GM18519 (cell line): Measurements from ENCODE around the gene TSEN15.

Experiments used
- ATAC-seq: cut with Tn5 transposase; IDR thresholded peaks from one replicate; pipeline ENCODE4 v1.9.1; 2021; ENCODE audit warnings: mild to moderate bottlenecking, moderate library complexity; ENCODE audit not compliant: unreplicated experiment, low FRiP score

Gene TSEN15

DNA sequence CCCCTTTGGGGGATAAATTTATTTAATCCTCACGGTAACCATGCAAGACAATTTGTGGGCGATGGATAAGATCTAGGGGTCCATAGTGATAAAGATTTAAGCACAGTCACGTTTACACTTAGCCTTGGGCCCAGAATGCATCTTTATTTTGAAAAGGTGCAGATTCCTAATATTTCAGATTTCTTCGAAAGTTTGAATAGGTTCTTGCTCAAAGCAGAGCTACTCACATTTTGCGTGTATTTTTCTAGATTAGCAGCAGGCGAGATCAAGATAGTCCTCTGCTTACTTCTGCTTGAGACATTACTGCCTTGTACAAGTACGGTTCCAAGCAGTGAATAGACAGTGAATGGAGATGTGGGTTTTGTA is 647 bp downstream of the TSEN15 start:
- no peak for ATAC-seq

- ATAC-seq, result no peak
Measured at GRCh38 chr1:184052750-184053149, 1.2 kb downstream of the TSEN15 start.

GRCh38 chr1:184053881-184054280 is 2.4 kb downstream of the TSEN15 start:
- no peak for ATAC-seq

DNA sequence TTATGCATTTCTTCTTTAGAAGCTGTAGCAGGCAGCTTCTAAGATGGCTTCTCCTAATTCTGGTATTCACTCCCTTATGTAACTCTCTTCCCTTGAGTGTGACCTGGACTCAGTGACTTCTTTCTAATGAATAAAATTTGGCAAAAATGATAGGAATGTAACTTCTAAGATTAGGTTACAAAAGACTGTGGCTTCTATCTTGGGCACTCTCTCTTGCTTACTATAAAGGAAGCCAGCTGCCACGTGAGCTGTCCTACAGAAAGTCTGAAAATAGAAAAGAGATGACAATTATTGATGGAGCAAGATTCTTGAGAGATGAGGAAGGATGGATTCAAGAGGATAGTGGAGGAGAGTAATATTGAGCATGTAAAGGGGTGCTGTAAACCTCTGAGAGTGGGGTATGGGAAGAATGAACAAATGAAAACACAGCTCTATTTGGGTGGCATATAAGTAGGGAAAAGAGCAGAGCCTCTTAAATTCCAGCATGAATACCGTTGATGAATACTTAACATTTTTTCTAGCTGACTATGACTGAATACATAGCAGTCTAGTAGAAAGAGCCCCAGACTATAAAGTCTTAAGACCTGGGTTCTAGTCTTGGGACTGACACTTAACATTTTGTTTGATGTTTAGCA is 5.5 kb downstream of the TSEN15 start:
- no peak for ATAC-seq

DNA sequence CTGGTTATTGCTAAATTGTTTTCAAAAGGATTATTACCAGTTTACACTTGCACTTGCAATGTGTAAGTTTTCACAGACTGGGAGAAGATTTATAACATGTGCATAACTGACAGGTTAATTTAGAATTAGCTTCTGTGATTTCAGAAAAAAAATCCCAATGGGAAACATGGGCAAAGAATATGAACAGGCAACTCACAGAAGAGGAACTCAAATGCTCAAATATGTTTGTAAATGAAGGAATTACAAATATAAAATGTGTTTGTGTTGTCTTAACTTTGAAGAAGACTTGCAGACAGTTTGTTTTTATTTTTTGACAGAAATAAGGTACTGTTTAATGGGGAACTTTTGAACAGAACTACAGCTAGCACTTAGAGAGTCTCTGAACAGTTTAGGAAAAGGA is 8.4 kb downstream of the TSEN15 start:
- no peak for ATAC-seq

- no peak for ATAC-seq
Measured at GRCh38 chr1:184060316-184060715, 8.8 kb downstream of the TSEN15 start.

DNA sequence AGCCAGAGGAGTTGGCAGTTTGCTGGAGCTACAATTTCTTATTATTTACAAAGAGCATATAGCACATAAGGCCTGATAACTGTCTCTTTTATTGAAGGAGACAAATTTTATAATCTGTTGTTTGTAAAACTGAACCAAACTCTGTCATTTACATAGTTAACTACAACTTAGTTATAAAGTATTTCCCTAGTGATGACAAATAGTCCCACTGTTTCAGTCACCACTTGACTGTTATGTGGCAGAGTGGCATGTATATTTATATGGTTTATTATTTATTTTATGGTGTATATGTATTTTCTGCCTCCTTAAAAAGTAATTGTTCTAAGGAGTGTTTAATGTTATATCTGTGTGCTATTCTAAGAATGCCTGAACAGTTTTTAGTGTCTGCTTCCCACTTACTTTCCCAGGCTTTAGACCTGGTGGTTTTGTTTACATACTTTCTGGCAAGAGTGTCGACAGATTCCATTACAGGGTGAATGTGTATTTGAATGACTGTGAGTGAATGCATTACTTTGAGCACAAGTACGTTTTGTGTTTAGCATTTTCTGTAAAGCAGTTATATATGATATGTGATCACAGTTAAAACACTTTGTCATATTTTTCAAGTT is 10.0 kb downstream of the TSEN15 start:
- no peak for ATAC-seq

- no peak for ATAC-seq
Measured at GRCh38 chr1:184062640-184063286, 11.2 kb downstream of the TSEN15 start.

DNA sequence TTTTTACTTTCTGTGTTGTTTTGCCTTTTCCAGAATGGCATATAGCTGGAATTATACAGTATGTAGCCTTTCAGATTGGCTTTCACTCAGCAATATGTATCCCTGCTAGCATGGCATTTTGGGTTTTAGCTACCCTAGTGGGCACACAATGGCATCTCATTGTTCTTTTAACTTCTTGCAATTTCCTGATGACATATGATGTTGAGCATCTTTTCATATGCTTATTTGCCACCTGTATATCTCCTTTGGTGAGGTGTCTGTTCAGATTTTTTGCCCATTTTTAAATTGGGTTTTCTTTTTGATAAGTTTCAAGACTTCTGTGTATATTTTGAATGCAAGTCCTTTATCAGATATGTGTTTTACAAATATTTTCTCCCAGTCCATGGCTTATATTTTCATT is 14.0 kb downstream of the TSEN15 start:
- ATAC-seq, result no peak

DNA sequence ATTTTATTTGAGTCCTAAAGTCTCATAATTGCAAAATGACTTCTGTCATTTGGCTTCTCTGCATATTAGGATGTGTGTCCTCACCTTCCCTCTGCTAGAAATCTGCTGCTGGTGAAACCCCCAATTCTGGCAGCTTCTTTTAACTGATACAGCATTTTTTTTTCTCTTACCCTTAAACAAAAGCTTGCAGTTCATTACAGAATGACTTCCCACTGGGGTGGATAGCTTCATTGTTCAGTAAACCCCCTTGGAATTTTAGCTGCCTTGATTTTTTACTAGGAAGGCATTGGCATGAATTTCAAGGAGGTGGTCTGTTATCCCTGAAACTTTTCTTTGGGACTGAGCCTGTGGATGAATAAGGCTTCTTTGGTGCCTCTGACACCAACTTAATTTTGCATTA is 16.8 kb downstream of the TSEN15 start:
- ATAC-seq, result no peak

- no peak for ATAC-seq
Measured at GRCh38 chr1:184069675-184070074, 18.1 kb downstream of the TSEN15 start.

DNA sequence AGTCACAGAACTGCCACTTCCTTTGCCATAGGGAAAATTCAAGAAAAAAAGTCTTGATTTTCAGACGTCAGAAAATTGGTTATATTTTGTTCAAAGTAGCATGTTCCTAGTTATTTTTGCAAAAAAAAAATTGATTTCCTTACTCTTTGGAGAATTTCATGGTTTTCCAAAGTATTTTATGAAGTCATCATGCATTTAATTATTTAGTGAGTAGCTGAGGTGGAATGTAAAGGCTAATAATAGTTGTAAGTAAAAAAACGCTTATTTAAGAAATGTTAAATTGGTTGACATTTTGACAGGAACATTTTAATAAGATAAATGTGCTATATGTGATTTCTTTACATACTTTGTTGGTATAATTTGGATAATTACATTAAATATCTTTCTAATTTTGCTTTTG is 20.8 kb downstream of the TSEN15 start:
- no peak for ATAC-seq

GRCh38 chr1:184074383-184074782 is 22.9 kb downstream of the TSEN15 start:
- no peak for ATAC-seq

- no peak for ATAC-seq
Measured at GRCh38 chr1:184075055-184076029, 23.8 kb downstream of the TSEN15 start.

- ATAC-seq, result no peak
Measured at GRCh38 chr1:184078564-184079249, 27.2 kb downstream of the TSEN15 start.

GRCh38 chr1:184080309-184080708 is 28.8 kb downstream of the TSEN15 start:
- no peak for ATAC-seq

- ATAC-seq, result no peak
Measured at GRCh38 chr1:184082541-184083415, 31.2 kb downstream of the TSEN15 start.

DNA sequence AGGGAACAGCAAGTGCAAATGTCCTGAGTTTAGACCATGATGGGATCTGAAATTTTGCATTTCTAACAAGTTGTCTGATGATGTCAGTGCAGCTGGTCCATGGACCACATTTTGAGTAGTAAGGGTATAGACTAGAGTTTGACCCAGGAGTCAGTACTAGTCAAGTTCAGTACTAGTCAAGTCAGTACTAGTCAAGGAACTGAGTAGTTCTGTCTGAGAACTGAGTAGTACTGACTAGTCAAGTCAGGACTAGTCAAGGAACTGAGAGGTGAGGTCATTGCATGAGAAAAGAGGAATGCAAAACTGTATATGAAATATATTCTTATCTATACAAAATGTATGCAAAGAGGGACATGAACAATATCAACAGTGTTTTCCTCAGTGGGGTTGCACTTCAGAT is 34.1 kb downstream of the TSEN15 start:
- no peak for ATAC-seq

DNA sequence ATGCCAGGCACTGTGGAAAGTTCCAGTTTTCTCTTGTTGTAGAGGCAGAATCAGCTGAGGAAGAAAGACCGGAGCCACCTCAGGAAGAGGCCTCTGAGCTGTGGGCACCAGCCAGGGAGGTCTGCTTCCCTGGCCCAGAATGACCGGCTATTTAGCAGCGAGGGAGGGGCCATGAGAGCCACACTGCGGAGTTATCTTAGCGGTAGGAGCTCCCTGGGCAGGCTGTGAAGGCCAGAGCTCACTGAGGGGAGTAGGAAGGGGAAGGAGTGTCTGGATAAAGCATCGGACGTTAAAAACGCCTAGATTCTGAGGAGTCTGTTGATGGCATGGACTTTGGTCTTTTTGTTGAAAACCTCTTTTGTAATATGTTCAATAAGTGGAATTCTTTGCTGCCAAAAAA is 36.5 kb downstream of the TSEN15 start:
- ATAC-seq, result no peak

DNA sequence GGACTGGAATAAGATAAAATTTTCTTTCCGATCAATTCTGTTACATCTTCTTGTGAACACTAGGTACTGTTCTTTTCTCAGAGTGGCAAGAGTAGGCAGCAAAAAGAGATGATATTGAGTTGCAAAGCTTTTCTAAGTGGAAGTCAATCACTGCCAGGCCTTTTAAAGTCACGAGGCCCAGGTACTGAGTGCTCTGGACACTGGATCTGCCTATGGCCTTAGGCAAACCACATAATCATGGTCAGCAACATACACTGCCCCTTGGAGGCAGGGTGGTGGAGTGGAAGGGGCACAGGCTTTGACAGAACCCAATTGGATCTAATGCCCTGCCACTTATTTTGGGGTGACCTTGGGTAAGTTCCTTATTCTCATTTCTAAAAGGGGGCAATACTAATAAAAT is 41.5 kb downstream of the TSEN15 start:
- no peak for ATAC-seq
